ENCODE results near the gene NXPE4.

NXPE4 gene

DNA sequence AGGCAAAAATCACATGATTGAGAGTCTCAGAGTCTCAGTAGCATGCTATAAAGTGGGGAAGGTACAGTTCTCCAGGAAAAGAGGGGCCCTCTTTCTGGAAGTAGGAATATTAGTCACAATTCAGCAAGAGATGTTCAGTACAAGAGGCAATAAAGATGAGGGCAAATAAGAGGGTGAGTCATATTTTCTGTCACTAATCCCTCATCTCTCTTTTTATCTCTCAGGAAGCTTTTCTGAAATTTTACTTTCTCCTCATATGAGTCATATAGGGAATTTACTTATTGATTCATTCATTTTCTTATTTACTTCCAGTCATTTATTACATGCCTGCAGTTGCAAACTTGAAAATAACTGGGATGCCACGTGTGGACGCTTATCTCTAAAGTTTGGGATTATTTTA, 32.5 kb downstream of the NXPE4 start:
- no peak for DNase-seq (ENCODE audit: low read depth in 4 of 4, low spot score in 1 of 4)

DNA sequence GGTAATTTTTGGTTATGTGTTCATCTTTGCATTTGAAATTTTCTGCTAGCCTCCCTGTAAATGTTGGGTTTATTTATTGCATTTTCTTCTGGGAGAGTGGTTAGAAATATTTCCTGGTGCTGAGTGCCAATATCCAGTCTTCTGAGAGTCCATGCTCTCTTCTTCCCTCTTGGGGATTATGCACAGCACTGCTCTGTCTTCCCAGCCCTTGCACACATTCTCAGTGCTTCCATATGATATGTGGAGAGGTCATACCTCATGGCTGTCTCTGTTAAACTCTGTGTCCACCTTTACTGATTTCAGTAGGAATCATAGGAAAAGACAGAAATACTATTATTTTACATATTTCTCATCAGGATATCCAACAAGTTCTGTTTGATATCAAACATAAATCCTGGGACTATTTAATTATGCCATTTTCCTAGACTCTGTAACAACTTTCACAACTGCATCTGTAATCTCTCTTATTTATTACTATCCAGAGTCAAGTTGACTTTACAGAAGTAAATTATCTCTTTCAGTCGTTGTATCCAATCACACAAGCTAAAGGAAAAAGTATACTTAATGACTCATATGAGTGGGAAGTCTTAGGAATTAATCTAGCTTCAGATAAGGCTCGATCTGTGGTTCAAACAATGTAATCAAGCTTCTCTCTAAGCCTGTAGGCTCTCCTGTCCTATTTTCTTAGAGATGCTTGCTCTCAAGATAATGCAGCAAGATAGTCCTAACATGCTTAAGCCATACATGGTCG, 33.2 kb downstream of the NXPE4 start:
- no peak for DNase-seq (ENCODE audit: low read depth in 4 of 4, low spot score in 1 of 4)

- DNase-seq (ENCODE audit: low read depth in 4 of 4, low spot score in 1 of 4), result no peak
These were observed 35.9 kb downstream of the NXPE4 start, which contains the start of gene NXPE1 for GRCh38 chr11:114559425-114560310. Gene NXPE1, minus strand, starts transcription at chr11:114559881. Its CDS starts 8,680 bp downstream, at chr11:114551201.

DNA sequence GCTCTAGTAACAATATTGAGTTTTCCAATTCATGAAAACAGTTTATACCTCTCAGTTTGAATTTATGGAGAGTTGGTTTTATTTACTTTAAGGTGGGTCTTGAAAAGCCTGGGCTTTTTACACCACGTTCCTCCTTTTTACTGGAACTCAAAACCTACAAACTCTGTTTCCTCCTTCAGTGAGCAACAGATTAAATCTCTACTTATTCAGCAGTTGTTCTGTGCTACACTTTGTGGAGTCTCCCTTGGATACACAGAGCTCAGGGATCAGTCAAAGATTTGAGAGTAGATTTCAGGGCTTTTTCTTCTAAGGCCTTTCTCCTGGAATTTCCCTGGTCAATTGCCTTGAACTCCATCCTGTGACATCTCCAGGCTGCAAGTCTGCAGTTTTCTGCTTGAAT, 39.5 kb downstream of the NXPE4 start:
- DNase-seq (ENCODE audit: low read depth in 4 of 4, low spot score in 1 of 4), result no peak

DNA sequence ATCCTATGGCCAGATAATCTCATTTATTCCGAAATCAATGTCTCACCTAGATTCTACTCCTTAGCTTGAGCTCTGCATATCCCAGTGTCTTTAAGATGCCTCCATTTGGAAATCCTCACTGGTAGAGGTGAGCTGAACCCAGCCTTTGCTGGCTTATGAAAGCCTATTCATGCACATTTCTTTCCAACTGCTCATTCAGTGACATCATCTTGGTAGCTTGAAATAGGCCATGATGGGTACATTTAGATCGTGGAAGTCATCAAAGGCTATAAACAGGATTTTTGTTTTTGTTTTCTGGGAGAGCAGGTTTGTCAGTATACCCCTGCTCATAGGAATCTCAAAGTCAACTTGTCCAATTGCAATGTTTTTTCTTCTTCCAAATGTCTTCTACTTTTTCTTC, 41.9 kb downstream of the NXPE4 start:
- no peak for DNase-seq (ENCODE audit: low read depth in 4 of 4, low spot score in 1 of 4)

GRCh38 chr11:114551060-114551459, 44.5 kb downstream of the NXPE4 start:
- no peak for DNase-seq (ENCODE audit: low read depth in 4 of 4, low spot score in 1 of 4)

GRCh38 chr11:114525682-114526081, 69.9 kb downstream of the NXPE4 start:
- no peak for DNase-seq (ENCODE audit: low read depth in 4 of 4, low spot score in 1 of 4)

DNA sequence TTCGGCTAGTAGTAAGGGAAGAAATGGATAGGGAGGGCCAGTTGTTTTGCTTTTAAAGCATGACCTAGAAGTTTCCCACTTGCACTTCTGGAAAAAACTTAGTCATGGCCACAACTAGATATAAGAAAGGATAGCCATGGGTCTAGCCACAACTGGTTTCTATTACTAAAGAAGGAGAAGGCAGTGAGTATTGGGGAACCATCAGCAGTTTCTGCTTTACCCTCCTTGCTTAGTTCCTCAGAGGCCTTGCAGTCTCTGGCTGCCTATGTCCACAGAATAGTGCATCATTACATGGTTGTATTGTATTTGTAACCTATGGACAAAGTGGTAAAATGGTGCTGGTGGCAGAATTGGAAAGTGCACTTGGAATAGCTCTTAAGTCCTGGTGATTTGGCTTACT, 71.5 kb downstream of the NXPE4 start:
- DNase-seq (ENCODE audit: low read depth in 4 of 4, low spot score in 1 of 4), result no peak

DNA sequence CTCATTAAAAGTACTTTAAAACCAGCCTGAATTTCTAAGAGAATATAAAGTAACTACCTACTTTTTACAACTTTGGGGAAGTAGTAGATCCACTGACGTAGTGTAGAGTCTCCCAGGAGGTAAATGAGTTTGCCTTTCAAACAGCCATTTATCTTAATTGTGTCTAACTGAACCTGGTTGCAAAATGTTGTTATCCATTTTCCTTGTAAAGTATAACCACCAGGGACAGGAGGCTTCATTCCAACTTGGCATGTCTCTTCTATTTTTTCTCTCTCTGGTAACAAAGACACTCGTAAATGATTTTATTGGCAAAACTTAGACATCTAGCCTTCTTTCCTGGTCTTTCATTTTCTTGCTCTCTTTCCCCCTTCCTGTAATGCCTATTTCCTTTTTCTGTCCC, 72.8 kb downstream of the NXPE4 start:
- DNase-seq (ENCODE audit: low read depth in 4 of 4, low spot score in 1 of 4), result no peak

Data from stimulated activated CD4-positive, alpha-beta T cell treated with anti-CD3 and anti-CD28 coated beads, Interleukin-1b, Interleukin-23, amount 100 ng/mL, for 24 hours (primary cell).